Muscle layer of colon (tissue), 2 donors: ENCODE results near the gene DOCK4.

ENCODE experiments used
- H3K27ac ChIP-seq: one replicate; pipeline ENCODE4 v1.7.0; 2013; ENCODE audit warnings: low read depth, mild to moderate bottlenecking, low read length, moderate library complexity
- H3K27me3 ChIP-seq, 2 donors: one replicate each; pipeline ENCODE4 v1.7.0; 2013; ENCODE audit warnings: low read length in 2 of 2, mild to moderate bottlenecking in 2 of 2; ENCODE audit not compliant: insufficient read depth in 2 of 2, control insufficient read depth in 1 of 2
- H3K36me3 ChIP-seq: one replicate; pipeline ENCODE4 v1.7.0; 2013; ENCODE audit warnings: mild to moderate bottlenecking, low read length; ENCODE audit not compliant: insufficient read depth
- H3K4me1 ChIP-seq: one replicate; pipeline ENCODE4 v1.7.0; 2013; ENCODE audit warnings: mild to moderate bottlenecking, low read length; ENCODE audit not compliant: insufficient read depth
- H3K4me3 ChIP-seq, 2 donors: one replicate each; pipeline ENCODE4 v1.7.0; 2013; ENCODE audit warnings: low read length in 2 of 2, low read depth in 1 of 2, mild to moderate bottlenecking in 1 of 2, moderate library complexity in 1 of 2
- H3K9ac ChIP-seq: one replicate; pipeline ENCODE4 v1.7.0; 2013; ENCODE audit warnings: low read length
- H3K9me3 ChIP-seq: one replicate; pipeline ENCODE4 v1.7.0; 2013; ENCODE audit warnings: mild to moderate bottlenecking, low read length
- donor health status: abdominal sarcoma.
- donor health status: Adenocarcinoma of cecum.

DOCK4 gene

GRCh38 chr7:111836592-111836991 lies 369.6 kb downstream of the DOCK4 start:
- no peaks in the 10 kb centered on the region for H3K4me1 ChIP-seq
- H3K9me3 ChIP-seq: no peaks in the 10 kb centered on the region
- H3K27me3 ChIP-seq: no peaks in the 10 kb centered on the region
- H3K27ac ChIP-seq: no peak overlapping the region
- H3K36me3 ChIP-seq: no peaks in the 10 kb centered on the region
- no peak overlapping the region for H3K4me3 ChIP-seq
- no peak overlapping the region for H3K9ac ChIP-seq

GRCh38 chr7:111835066-111835465 lies 371.1 kb downstream of the DOCK4 start:
- H3K4me1 ChIP-seq: no peaks in the 10 kb centered on the region
- H3K36me3 ChIP-seq: peaks cover 7% of the 10 kb centered on the region
- H3K9ac ChIP-seq: no peak overlapping the region
- no peak overlapping the region for H3K27ac ChIP-seq
- H3K9me3 ChIP-seq: no peaks in the 10 kb centered on the region
- no peak overlapping the region for H3K4me3 ChIP-seq
- H3K27me3 ChIP-seq: no peaks in the 10 kb centered on the region

GRCh38 chr7:111834367-111834766 lies 371.8 kb downstream of the DOCK4 start:
- no peak overlapping the region for H3K27ac ChIP-seq
- H3K9ac ChIP-seq: no peak overlapping the region
- no peaks in the 10 kb centered on the region for H3K27me3 ChIP-seq
- peaks cover 7% of the 10 kb centered on the region for H3K36me3 ChIP-seq
- no peaks in the 10 kb centered on the region for H3K9me3 ChIP-seq
- H3K4me3 ChIP-seq: no peak overlapping the region
- H3K4me1 ChIP-seq: no peaks in the 10 kb centered on the region

DNA sequence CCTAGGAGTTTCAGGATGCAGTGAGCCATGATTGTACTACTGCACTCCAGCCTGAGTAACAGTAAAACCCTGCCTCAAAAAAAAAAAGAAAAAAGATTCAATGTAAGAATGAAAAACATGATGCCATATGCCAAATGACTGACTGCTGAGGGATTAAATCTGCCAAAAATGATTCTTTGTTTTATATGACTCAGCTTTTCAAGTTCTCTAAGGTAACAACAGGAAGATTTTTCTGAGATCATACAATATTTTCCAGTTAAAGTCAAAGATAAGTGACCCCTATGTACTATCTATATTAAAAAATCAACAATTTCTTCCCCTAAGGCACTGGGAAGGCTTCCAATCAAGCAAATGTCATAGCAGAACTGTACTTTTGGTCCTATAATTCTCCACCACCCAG lies 372.7 kb downstream of the DOCK4 start:
- Histone ChIP-seq H3K27ac (no peak overlapping the region), H3K4me1 (no peaks in the 10 kb centered on the region), H3K27me3 (no peaks in the 10 kb centered on the region), H3K9me3 (no peaks in the 10 kb centered on the region), H3K36me3 (peaks cover 7% of the 10 kb centered on the region), H3K9ac (no peak overlapping the region), H3K4me3 (no peak overlapping the region)

DNA sequence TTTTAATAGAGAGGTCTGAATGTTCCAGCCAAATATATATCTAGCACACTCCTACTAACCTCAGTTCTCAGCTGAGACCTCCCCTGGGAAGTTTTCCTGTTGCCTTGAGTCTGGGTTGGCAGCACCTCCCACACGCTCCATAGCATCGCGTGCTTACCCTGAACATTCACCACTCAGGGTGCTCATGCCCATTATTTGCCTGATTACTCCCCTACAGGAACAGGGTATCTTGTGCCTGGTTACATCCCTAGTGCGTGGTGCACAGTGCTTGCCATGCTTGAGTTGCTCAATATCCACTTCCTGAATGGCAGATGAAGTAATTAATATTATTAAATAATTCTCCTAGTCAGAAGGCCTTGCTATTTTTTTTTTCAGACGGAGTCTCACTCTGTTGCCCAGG lies 374.0 kb downstream of the DOCK4 start:
- Histone ChIP-seq H3K4me3 (no peak overlapping the region), H3K9me3 (no peaks in the 10 kb centered on the region), H3K9ac (no peak overlapping the region), H3K36me3 (peaks cover 7% of the 10 kb centered on the region), H3K27me3 (no peaks in the 10 kb centered on the region), H3K4me1 (no peaks in the 10 kb centered on the region), H3K27ac (no peak overlapping the region)

DNA sequence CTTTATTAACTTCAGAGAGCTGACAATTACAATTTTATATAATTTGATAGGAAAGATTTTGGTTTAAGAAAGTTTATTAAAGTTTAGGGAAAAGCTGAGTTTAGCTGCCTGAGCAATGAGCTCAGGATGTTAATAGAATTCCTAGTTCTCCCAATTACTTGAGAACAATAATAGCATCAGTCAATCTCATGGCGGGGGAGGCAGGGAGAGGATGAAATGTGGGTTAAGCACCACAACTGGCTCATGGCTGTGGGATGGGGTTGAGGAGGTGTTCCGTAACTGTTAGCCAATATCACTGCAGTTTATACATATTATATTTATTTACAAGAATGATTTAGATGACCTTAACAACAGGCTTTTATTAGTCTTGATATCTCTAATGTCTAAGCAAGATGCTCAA lies 377.0 kb downstream of the DOCK4 start:
- H3K27ac ChIP-seq: no peak overlapping the region
- no peaks in the 10 kb centered on the region for H3K27me3 ChIP-seq
- H3K9ac ChIP-seq: no peak overlapping the region
- H3K36me3 ChIP-seq: peaks cover 7% of the 10 kb centered on the region
- no peaks in the 10 kb centered on the region for H3K9me3 ChIP-seq
- no peaks in the 10 kb centered on the region for H3K4me1 ChIP-seq
- H3K4me3 ChIP-seq: no peak overlapping the region

GRCh38 chr7:111827863-111828504 lies 378.2 kb downstream of the DOCK4 start:
- Histone ChIP-seq H3K27ac (no peak overlapping the region), H3K4me1 (no peaks in the 10 kb centered on the region), H3K27me3 (no peaks in the 10 kb centered on the region), H3K36me3 (peaks cover 7% of the 10 kb centered on the region), H3K9me3 (no peaks in the 10 kb centered on the region), H3K4me3 (no peak overlapping the region), H3K9ac (no peak overlapping the region)

GRCh38 chr7:111825046-111825445 lies 381.2 kb downstream of the DOCK4 start:
- Histone ChIP-seq H3K9ac (no peak overlapping the region), H3K36me3 (no peaks in the 10 kb centered on the region), H3K27ac (no peak overlapping the region), H3K4me3 (no peak overlapping the region), H3K4me1 (no peaks in the 10 kb centered on the region), H3K9me3 (no peaks in the 10 kb centered on the region), H3K27me3 (no peaks in the 10 kb centered on the region)

GRCh38 chr7:111823826-111824225 lies 382.4 kb downstream of the DOCK4 start:
- H3K36me3 ChIP-seq: no peaks in the 10 kb centered on the region
- no peak overlapping the region for H3K27ac ChIP-seq

GRCh38 chr7:111821046-111821445 lies 385.2 kb downstream of the DOCK4 start:
- Histone ChIP-seq H3K9me3 (no peaks in the 10 kb centered on the region), H3K9ac (no peak overlapping the region), H3K4me3 (no peak overlapping the region), H3K4me1 (no peaks in the 10 kb centered on the region), H3K27ac (no peak overlapping the region), H3K27me3 (no peaks in the 10 kb centered on the region), H3K36me3 (no peaks in the 10 kb centered on the region)

More at GRCh38 chr7:111823826-111824225, 382.4 kb downstream of the DOCK4 start:
- Histone ChIP-seq H3K4me1 (no peaks in the 10 kb centered on the region), H3K27me3 (no peaks in the 10 kb centered on the region), H3K4me3 (no peak overlapping the region), H3K9ac (no peak overlapping the region), H3K9me3 (no peaks in the 10 kb centered on the region)

DNA sequence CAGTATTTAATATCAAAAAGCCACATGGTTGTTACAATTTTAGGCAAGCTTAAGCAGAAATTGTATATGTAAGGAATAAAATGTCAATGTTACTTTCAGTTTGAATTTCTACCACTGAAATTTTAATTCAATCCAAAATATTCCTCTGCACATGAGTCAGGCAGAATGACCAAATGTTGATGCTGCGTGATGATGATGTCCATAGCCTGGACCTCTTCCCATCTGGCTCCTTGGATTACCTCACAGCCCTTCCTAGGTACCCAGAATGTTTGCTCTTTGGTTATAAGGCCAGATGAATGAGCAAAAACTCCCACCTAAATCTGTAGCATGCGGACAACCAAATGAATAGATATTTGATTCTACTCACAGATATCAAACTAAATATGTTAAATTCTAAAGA lies 385.6 kb downstream of the DOCK4 start:
- Histone ChIP-seq H3K27ac (no peak overlapping the region), H3K9me3 (no peaks in the 10 kb centered on the region), H3K4me1 (no peaks in the 10 kb centered on the region), H3K27me3 (no peaks in the 10 kb centered on the region), H3K4me3 (no peak overlapping the region), H3K36me3 (no peaks in the 10 kb centered on the region), H3K9ac (no peak overlapping the region)

DNA sequence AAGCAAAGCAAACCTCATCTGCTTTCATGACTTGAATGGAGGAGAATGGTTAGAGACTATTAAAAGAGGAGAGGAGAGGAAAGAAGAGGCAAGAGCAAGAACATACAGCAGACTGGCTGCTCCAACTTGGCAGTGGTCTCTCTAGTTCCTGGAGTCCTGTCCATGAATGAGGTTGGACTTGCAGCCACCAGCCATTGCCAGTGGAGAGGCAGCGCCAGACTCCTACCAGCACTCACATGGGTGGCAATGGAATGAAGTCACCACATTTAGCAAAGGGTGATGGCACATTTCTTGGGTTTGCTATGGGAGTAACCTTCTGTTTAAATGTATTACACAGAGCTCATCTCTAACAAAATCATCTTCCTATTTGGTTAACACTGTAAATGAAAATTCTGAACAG lies 386.1 kb downstream of the DOCK4 start:
- H3K4me3 ChIP-seq: no peak overlapping the region
- H3K4me1 ChIP-seq: no peaks in the 10 kb centered on the region
- no peaks in the 10 kb centered on the region for H3K36me3 ChIP-seq
- no peaks in the 10 kb centered on the region for H3K9me3 ChIP-seq
- H3K9ac ChIP-seq: no peak overlapping the region
- no peak overlapping the region for H3K27ac ChIP-seq
- H3K27me3 ChIP-seq: no peaks in the 10 kb centered on the region
